Endothelial cell of umbilical vein (primary cell): Measurements from ENCODE around the gene SUPT5H. TPM values are rescaled to one million over a fixed set of nuclear protein-coding genes. Genes with fewer than 3 reads are reported as not detected.
A peak's percentile ranks its signal among the peaks of the same experiment; 100 is the strongest.

Experiments used
- BruUV-seq: library from RNA; stranded (reverse); fragments of 400-500 nt; replicated peaks from 2 replicates; lab custom pipeline; 2021; lab: Mats Ljungman, UMichigan
- CTCF ChIA-PET: fragments of 300-600, 350-600 bp; sonication (Branson Sonifier 250); formaldehyde crosslinking; loops from one replicate; lab custom pipeline; 2021; ENCODE audit warnings: antibody characterized with exemption, inconsistent platforms; lab: Charles Lee
- POLR2A ChIA-PET: fragments of 300-600, 350-600 bp; sonication (Branson Sonifier 250); formaldehyde crosslinking; loops from one replicate; lab custom pipeline; 2021; ENCODE audit warnings: antibody characterized with exemption, inconsistent platforms; lab: Charles Lee
- DNase-seq: peaks from one replicate; pipeline ENCODE4 v3.0.0-alpha.2; 2011; ENCODE audit warnings: low read depth, low spot score
- FAIRE-seq: peaks from 2 replicates; lab custom pipeline; 2011; peaks lifted over from hg19 to GRCh38; lab: Jason Lieb, UNC
- H2AFZ ChIP-seq: 2 replicates; pipeline ENCODE4 v1.6.0; 2012; ENCODE audit warnings: low read depth, low read length, control low read depth, inconsistent platforms
- H3K27ac ChIP-seq: 2 replicates; pipeline ENCODE4 v1.5.1; 2011; ENCODE audit warnings: low read depth, mild to moderate bottlenecking, control low read depth, low read length, moderate library complexity; ENCODE audit not compliant: insufficient read depth
- H3K27me3 ChIP-seq, 2 experiments: 2 replicates each; pipeline versions ENCODE4 v1.6.0 to v1.6.1; 2011; ENCODE audit warnings: low read length in 2 of 2, mixed read lengths in 1 of 2; ENCODE audit not compliant: control insufficient read depth in 2 of 2, insufficient read depth in 2 of 2
- H3K36me3 ChIP-seq, 2 experiments: 2 replicates in 1 of 2; 3 replicates in 1 of 2; pipeline ENCODE4 v1.5.1; 2011; ENCODE audit warnings: low read length in 2 of 2, mild to moderate bottlenecking in 1 of 2, moderate library complexity in 1 of 2; ENCODE audit not compliant: control insufficient read depth in 2 of 2, insufficient read depth in 2 of 2; ENCODE audit errors: extremely low read depth in 1 of 2
- H3K4me1 ChIP-seq: 3 replicates; pipeline ENCODE4 v1.5.1; 2011; ENCODE audit warnings: mild to moderate bottlenecking, low read length; ENCODE audit not compliant: control insufficient read depth, insufficient read depth; ENCODE audit errors: extremely low read depth
- H3K4me2 ChIP-seq: 2 replicates; pipeline ENCODE4 v1.6.1; 2011; ENCODE audit warnings: low read length, control low read depth, mixed read lengths; ENCODE audit not compliant: insufficient read depth
- H3K4me3 ChIP-seq, 3 experiments: fragments of 200-600 bp in 1 of 3; sonication (generic), shearing (Covaris generic) in 1 of 3; replicated peaks in 1 of 3; 2 replicates each; pipeline ENCODE4 v1.5.1; 2011 to 2016; ENCODE audit warnings: control low read depth in 3 of 3, low read length in 3 of 3, mild to moderate bottlenecking in 2 of 3, inconsistent platforms in 1 of 3, low read depth in 1 of 3, moderate library complexity in 1 of 3; ENCODE audit not compliant: insufficient read depth in 1 of 3
- H3K79me2 ChIP-seq: 2 replicates; pipeline ENCODE4 v1.6.0; 2012; ENCODE audit warnings: low read length, inconsistent platforms; ENCODE audit not compliant: control insufficient read depth, insufficient read depth
- H3K9ac ChIP-seq: replicated peaks from 2 replicates; pipeline ENCODE3; 2011; ENCODE audit warnings: low read length, control low read depth; ENCODE audit not compliant: insufficient read depth; ENCODE audit errors: extremely low read depth
- H3K9me1 ChIP-seq: replicated peaks from 3 replicates; pipeline ENCODE4 v1.6.0; 2011; ENCODE audit warnings: mild to moderate bottlenecking, low read length; ENCODE audit not compliant: control insufficient read depth, insufficient read depth; ENCODE audit errors: extremely low read depth
- H3K9me3 ChIP-seq: replicated peaks from 2 replicates; pipeline ENCODE4 v1.5.1; 2012; ENCODE audit warnings: low read length, inconsistent platforms; ENCODE audit not compliant: control insufficient read depth, insufficient read depth
- H4K20me1 ChIP-seq: replicated peaks from 2 replicates; pipeline ENCODE3; 2011; ENCODE audit warnings: mild to moderate bottlenecking, low read length; ENCODE audit not compliant: control insufficient read depth, insufficient read depth; ENCODE audit errors: extremely low read depth
- CTCF ChIP-seq, 2 donors: IDR thresholded peaks; 1 replicate in 1 of 2; 2 replicates in 1 of 2; pipeline ENCODE4 v1.5.1; 2011; ENCODE audit warnings: low read length in 2 of 2, mild to moderate bottlenecking in 2 of 2, moderate library complexity in 2 of 2, control low read depth in 1 of 2, inconsistent platforms in 1 of 2, low read depth in 1 of 2; ENCODE audit not compliant: insufficient read depth in 1 of 2; ENCODE audit errors: extremely low read depth in 1 of 2
- JUN ChIP-seq: IDR thresholded peaks from 2 replicates; pipeline ENCODE4 v1.6.1; 2011; ENCODE audit warnings: borderline replicate concordance, low read depth; ENCODE audit not compliant: insufficient read length, insufficient read depth
- MYC ChIP-seq: IDR thresholded peaks from one replicate; pipeline ENCODE4 v1.6.1; 2011; ENCODE audit warnings: mild to moderate bottlenecking, low read depth, low read length
- POLR2A ChIP-seq: IDR thresholded peaks from 2 replicates; pipeline ENCODE4 v1.6.1; 2012; ENCODE audit warnings: low read depth, mild to moderate bottlenecking, control low read depth, low read length
- POLR2AphosphoS5 ChIP-seq: IDR thresholded peaks from 2 replicates; pipeline ENCODE4 v1.6.1; 2012; ENCODE audit warnings: low read depth, mild to moderate bottlenecking, control low read depth, low read length, moderate library complexity; ENCODE audit not compliant: insufficient read depth
- dilution Hi-C: fragments of 300-500 bp; cut with MboI; formaldehyde crosslinking; loops from one replicate; pipeline ENCODE4 v1.15.0; 2019; ENCODE audit warnings: low sequenced_read_pairs; ENCODE audit not compliant: extremely low pct_ligation_motif_present
- intact Hi-C: fragments of 100-400 bp; cut with micrococcal nuclease; formaldehyde crosslinking; loops from one replicate; pipeline ENCODE4 v1.10.0; 2022
- polyA plus RNA-seq, 4 experiments: library from polyadenylated mRNA; depleted of rRNA in 3 of 4; stranded (reverse) in 3 of 4; unstranded in 1 of 4; fragments of >200 nt; gene quantifications; 2 replicates each; pipeline versions ENCODE4 v1.2.1 to v1.2.3, GENCODE V29; 2011 to 2012; ENCODE audit warnings: missing spikeins in 1 of 4
- total RNA-seq: library from RNA; stranded (reverse); gene quantifications from 2 replicates; pipeline ENCODE4 v1.2.3, GENCODE V29; 2021

SUPT5H gene
- total and polyA plus RNA-seq, 2 donors (not counting 3 experiments of a cell fraction or from before 2014, with no cell fraction given) = 87.6 to 120 TPM

DNA sequence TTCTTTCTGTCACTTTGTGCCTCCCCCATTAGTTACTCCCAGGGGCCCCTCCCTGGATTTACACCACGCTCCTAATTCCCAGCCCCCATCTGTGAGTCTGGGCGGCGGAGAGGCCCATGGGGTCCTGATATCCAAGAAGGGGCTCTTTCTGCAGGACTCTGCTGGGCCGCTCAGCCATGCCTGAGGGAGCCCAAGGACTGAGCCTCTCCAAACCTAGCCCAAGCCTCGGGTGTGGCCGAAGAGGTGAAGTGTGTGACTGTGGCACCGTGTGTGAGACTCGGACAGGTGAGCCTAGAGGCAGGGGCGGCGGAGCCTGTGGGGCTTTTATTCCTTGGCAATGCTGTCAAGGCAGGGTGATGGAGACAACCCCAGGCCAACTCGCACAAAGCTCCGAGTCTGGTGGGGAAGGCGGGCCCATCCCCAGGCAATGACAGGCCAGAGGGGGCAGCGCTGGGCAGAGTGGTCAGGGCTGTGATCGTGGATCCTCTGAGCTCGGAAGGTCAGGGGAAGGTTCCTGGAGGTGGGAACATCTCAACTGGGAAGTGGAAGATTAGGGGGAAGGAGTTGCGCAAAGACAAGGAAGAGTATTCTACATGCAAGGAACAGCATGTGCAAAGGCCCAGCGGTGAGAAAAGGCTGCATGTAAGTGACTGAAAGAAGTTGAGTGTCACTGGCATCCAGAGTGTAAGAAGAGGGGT is 31.3 kb upstream of the SUPT5H start:
- DNase-seq = peak; percentile 53
- peak overlapping the region; percentile 86 for H3K27ac ChIP-seq
- H2AFZ ChIP-seq = peak overlapping the region; percentile 40
- CTCF ChIA-PET = interaction anchor here (1.0 to 1.9 kb wide), 9 partner anchors 9 to 325 kb away, joined by 3 to 29 read pairs (median 4); partner anchors contain the start of genes RPS16 and SUPT5H
- H4K20me1 ChIP-seq = no peaks in the 10 kb centered on the region
- peak overlapping the region; percentile 69 for H3K4me2 ChIP-seq
- H3K9ac ChIP-seq = peak overlapping the region; percentile 97
- H3K79me2 ChIP-seq = peaks cover 13% of the 10 kb centered on the region
- peak overlapping the region; percentile 74 to 94 (median 83) for H3K4me3 ChIP-seq
- no peaks in the 10 kb centered on the region for H3K9me1 ChIP-seq
- POLR2A ChIA-PET = interaction anchor here (1.6 to 2.2 kb wide), 2 partner anchors 14 to 21 kb away, joined by 10 to 18 read pairs; partner anchors contain the start of gene RPS16
- H3K27me3 ChIP-seq = no peaks in the 10 kb centered on the region
- peak; percentile 47 for FAIRE-seq
- TF ChIP-seq POLR2AphosphoS5 (no peak), POLR2A (no peak), CTCF (IDR thresholded peaks at IDR 0.05; ENCODE audit: extremely low read depth in 1 of 2, insufficient read depth in 1 of 2, low read depth in 1 of 2, low read length in 2 of 2) (peak in 1 of 2 donors; percentile 27), JUN (no peak), MYC (no peak)
- peaks cover 0 to 18% of the 10 kb centered on the region in 2 experiments for H3K36me3 ChIP-seq
- dilution Hi-C loops (no loop called here), intact Hi-C loops (no loop called here)
- H3K9me3 ChIP-seq = no peaks in the 10 kb centered on the region
- H3K4me1 ChIP-seq = peaks cover 27% of the 10 kb centered on the region
- TSS peak; percentile 5 for BruUV-seq
